Occipital lobe (tissue), 2 donors: Measurements from ENCODE around the gene FAM124A. TPM values are rescaled to one million over a fixed set of nuclear protein-coding genes. Genes with fewer than 3 reads are reported as not detected.
A peak's percentile ranks its signal among the peaks of the same experiment; 100 is the strongest.

Experiments used
- DNase-seq: peaks from one replicate; lab custom pipeline; 2025; lab: John Stamatoyannopoulos, UW
- total RNA-seq: library from RNA; depleted of rRNA; stranded (reverse); fragments of >200 nt; gene quantifications from one replicate; pipeline ENCODE4 v1.2.3, GENCODE V29; 2014

FAM124A gene
- total RNA-seq, 1 donor from 2014 or later: 13.7 TPM

DNA sequence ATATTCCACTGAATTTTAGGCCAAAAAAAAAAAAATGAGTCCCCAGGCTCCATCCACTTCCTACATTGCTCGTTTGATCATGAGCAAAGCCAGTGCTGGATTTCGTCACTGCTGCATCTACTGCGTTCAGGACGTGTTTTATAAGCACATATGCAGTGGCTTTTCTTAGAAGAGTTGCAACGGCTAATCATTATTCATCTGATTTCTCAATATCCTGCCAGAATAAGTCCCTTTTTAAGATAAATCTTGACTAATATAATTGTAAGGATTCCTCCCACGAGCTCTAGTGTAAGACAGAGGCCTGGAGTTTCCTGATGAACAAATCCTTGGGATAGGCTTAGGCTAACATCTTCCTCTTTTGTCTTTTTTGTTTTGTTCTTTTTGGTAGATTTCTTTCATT, 19.5 kb downstream of the FAM124A start:
- DNase-seq: no peak

DNA sequence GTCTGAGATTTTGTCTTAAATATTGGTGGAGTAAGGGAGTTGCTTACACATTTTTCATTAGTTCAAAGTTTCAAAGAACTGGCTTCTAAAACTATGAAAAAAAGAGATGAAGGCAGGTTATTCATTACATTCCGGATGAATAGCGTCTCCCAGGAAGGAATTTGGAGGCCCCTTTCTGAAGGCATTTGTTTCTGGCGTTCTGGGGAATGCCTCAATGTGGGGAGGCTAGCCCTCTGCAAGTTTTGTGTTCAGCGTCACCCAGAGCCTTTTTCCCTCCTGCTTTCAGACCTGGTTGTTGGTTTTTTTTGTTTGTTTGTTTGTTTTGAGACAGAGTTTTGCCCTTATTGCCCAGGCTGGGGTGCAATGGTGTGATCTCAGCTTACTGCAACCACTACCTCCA, 21.0 kb downstream of the FAM124A start:
- no peak for DNase-seq

DNA sequence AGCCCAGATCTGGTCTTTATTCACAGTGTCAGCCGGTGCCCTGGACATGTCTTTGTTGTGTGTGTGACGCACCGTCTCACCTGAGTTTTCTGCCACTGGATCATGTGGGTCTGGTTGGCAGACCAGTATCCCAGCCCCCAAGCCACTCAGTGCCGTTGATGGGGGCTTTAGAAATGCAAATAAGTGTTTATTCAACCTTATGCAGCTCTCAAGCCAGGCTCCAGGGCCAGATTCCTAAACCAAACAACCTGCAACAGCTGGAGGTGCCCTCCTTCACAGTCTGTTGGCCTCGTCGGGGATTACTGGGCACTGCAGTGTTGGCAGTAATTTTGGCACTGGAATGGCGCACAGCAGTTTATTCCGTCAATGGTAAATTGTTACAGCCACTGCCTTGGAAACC, 21.6 kb downstream of the FAM124A start:
- no peak for DNase-seq

DNA sequence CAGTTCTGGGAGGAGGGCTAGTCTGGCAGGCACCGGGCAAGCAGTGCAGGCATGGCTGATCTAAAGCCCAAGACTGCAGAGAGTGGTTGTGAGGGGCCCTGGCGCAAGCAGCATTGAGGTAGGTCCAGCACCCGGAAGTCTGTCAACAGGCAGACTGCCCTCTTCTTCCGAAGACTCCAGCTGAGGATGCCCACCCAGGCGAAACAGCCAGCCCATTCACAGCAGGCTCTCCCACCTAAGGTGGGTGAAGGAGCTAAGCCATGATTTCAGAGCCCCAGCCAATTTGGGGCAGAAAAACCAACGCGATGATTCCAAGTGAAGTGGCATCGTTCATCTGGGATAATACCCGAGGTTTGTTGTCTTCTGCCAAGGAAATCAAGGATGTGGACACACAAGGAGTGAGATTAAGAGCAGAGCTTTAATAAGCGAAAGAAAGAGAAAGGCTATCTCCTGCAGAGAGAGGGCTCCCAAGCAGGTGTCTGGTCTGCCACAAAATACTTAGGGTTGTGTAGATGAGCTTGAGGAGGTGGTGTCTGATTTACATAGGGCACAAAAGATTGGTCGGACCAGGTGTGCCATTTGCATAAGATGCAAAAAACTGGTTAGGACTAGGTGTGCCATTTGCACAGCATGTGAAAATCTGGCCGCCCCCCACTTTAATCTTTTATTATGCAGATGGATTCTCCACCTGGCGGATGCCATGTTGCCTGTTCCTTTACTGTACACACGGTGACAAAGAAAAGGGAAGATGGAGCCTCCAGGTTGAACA, 22.6 kb downstream of the FAM124A start:
- no peak for DNase-seq

DNA sequence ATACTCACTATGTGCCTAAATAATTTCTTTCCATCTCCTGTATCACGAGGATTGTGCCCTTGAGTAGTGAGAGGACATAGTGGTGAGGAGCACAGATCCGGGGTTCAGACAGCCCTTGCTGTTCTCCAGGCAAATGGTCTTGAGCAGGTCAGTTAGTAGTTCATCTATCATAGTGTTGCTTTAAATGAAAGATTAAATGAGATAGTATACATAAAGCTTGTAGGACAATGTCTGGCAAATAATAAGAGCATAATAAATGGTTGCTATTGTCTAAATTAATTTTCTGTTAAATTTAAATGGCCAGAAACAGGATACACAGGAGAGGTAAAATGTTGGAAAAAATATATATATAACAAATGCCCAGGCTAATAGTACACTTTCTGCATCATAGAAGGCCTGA, 23.4 kb downstream of the FAM124A start:
- DNase-seq: no peak

DNA sequence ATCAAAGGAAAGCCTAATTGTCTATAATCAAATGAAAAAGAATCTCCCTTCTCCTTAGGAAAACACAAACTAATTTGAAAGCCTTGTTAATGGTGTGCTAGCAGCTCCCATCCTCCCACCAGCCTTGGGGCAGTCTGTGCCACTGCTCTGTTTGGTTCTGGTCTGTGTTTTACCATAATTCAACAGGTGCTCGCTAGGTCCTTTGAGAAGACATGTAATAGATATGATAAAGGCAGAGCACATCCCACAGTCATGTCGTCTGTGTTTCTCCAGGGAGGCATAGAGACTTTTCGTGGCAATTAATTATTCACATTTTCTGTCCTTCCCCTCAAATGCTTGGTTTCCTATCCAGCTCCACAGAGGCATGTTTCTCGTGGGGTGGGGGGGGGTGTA, 23.8 kb downstream of the FAM124A start:
- DNase-seq: no peak

DNA sequence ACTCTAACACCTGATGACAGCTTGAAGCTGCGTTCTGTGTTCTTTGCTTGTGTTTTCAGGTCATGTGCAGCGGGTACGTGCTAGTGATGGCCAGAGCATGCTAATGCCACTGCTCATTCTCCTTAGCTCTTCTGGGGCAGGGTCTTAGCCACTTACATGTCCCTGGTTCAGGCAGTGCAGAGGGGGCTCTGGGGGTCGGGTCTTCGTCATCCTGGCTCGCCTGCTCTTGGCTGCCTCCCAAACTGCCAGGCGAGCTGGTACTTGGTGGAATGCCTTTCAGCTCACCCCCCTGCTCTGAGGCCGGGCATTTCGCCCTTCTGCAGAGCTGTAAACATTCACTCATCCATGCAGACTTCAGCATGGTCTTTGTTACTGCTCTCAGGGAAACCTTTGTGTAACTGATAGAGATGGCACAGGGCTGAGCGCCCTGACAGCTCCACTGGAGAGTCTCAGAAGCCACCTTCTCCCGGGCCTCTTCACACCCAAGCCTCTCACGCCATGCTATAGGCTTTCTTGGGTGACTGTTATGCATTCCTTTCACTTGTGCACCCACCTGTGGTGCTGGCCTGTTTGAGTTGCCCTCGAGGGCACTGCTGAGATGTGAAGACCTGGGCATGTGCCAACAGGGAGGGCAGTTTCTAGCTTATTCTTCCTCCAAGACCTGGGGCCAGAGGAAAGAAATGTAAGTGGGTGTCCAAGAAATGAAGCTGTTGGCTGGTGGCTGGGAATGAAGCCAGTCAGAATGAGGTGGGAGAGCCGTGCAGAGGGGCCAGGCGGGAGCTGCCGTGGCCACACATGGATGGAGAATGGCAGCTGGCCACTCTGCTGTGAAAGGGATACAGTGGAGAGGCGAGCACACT, 24.4 kb downstream of the FAM124A start:
- peak; percentile 65 for DNase-seq

DNA sequence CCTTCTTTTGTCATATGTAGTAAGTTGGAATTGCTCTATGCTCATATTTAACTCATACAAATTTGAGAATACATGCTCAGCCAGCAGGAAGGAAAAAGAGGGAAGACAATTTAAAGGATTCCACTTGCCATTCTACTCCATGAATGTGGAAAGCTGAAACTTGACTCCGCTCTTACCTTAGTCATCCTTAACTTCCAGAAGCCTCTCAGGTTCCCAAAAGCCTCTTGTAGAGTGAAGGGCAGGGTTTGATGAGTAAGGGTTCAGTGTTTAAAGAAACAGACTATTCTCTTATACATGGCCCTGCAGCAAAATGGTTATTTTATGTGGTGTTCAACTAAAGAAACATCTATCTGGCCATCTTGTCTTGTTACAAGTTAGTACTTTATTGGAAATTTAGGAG, 27.1 kb downstream of the FAM124A start:
- no peak for DNase-seq

DNA sequence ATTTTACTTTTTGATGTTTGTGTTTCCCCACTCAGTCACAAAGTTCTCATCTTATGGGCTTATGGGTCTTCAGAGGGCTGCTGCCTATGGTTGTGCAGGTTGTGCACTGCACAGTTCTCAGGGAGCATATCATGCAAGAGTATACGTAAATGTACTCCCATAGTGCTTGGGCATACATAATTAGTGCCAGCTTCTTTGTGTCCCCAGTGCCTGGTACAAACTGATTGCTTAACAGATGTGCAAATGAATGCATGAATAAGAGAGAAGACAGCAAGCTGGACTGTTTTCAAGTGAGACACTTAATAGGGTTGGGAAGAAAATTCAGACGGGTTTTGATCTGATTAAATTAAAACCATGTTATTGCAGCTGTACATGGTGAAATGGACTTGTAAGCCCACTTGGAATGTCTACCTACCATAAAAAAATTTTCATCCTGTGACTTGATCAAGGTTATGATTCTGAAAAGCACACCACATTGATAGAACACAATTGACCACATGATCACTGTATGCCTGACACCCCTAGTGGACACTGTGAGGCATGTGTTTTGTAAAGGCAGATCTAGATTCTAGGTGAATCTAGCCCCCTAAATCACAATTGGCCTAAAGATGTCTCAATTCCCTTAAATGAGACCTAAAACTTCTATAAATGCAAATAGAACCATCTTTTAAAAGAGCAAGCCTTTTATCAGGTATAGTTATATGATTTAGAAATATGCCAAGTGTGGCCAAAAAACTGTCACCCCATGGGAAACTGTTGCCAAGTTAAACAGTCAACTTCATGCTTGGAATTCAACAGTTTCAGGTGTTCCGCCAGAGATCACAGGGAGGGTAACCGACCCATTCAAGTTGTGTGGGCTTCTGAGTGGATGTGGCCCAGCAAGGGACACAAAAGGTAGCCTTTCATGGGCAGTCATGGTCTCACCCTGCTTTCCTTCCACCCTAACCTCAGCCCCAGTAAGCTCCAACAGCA, 27.9 kb downstream of the FAM124A start:
- no peak for DNase-seq

DNA sequence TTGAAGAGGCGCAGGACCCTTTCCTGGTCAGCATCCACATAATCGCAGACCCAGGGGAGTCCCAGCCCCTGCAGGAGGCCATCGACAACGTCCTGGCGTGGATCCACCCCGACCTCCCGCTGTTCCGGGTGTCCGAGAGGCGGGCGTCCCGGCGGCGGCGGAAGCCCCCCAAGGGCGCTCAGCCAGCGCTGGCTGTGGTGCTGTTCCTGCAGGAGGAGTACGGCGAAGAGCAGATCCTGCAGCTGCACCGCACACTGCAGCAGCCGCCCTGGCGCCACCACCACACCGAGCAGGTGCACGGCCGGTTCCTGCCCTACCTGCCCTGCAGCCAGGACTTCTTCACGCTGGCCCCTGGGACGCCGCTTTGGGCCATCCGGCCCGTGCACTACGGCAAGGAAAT, 29.3 kb downstream of the FAM124A start:
- no peak for DNase-seq

DNA sequence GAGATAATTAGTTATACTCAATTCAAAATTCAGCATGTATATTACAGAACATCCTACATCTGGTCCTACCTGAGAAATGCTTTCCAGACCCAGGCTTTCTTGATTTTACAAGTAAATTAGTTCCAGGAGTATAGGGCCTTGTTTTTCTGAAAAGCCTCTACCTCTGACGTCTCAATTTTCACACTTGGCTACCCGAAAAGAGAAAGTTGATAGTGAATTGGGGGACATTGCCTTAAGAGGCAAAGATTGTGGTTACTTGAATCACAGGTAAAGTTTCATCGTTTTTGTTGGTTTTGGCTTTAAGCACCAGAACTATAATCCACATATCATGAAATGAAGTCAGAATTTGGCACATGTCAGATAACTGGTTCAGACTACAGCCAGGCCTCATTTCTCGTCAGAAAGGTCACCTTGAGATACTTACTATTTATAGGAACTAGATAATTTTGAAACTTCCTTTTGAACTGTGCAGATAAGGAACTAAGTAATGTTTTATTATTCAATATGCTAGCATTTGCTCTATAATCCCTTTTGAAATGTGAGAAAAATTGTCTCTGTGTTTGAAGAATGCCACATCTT, 30.8 kb downstream of the FAM124A start:
- DNase-seq: no peak

DNA sequence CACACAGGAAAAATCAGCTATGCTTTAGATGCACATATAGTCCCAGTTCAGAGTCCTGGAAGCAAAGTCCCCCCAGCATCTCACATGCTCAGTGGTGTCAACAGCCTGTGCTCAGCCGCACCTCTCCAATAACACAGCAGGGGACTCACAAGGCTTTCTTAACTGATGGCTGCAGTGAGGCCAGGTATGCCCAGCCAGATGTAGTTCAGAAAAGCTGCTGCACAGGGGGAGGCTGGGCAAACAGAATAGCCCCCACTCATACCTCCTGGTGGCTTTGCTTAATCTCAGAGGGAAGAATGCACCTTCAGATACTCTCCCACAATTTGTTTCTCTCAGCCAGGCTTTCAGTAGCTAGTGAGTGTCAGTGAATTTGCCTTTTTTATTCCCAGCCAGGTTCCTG, 33.4 kb downstream of the FAM124A start:
- DNase-seq: no peak

DNA sequence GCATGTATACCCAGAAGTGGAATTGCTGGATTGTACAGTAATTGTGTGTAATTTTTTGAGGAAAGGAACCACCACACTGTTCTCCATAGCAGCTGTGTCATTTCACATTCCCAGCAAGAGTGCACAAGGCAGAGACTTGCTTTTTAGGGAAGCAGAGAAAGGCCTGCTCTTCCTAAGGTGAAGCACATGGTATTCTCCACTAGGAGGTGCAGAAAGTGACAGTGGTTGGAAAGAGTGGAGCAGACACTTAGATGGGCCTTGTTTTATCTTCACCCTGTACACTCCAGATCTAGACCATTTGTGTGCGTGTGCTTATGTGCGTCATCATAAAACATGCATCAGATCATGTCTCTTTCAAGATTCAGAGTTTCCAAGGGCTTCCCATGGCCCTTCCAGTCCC, 35.0 kb downstream of the FAM124A start:
- DNase-seq: no peak

DNA sequence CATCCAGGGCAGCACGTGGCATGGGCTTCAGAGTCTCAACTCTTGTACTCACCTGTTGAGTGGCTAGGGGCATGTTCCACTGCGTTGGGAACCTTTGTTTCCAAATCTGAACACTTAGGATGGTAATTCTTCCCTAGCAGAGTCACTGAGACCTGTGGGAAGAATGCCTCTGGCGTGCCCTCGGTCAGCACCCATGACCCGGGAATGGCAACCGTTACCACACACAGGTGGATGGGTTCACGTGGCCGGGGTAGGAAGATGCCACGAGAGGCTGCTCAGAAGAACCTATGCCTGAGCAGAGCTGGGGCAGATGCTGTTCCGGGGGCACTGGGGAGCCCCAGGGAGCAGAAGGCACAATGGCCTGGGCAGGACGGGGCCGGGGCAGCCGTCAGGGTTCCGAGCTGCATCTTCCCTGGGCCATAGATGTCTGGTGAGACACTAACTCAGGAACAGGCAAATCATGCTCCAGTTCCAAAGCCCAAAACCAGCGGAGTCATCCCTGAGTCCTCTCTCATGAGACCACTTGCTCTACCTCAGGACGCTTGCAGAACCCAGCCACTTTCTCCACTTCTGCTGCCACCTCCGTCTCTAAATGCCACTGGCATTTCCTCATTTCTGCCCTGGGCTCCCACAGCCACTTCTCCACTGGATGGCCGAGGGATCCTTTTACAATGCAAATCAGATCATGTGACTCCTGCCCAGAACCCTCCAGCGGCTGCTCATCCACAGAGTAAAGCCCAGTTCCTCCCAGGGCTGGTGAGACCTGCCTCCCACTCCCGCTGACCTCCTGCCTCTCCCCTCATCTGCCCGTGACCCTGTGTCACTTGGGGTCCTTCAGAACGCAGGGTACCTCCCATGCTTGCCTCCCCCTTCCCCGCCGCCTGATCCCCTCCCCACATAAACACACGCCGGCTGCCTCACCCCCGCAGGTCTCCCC, 36.7 kb downstream of the FAM124A start:
- DNase-seq: no peak

DNA sequence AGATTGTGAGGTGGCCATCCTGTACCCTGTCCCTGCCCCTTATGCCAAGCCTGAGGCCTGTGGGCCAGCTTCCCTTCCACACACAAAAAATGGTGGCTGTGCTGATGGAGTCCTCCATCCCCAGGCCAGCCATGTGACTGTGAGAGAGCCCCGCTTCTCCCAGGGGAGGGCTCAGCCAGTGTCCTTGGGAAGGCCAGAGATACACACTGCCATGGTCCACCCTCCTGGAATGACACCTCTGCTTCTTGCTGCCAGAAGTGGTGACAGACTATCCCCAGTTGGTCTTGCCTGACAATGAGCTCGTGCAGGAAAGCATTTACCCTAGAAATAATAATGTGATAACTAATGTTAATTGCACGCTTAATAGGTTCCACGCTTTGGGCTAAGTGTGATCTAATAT, 38.0 kb downstream of the FAM124A start:
- DNase-seq: no peak

DNA sequence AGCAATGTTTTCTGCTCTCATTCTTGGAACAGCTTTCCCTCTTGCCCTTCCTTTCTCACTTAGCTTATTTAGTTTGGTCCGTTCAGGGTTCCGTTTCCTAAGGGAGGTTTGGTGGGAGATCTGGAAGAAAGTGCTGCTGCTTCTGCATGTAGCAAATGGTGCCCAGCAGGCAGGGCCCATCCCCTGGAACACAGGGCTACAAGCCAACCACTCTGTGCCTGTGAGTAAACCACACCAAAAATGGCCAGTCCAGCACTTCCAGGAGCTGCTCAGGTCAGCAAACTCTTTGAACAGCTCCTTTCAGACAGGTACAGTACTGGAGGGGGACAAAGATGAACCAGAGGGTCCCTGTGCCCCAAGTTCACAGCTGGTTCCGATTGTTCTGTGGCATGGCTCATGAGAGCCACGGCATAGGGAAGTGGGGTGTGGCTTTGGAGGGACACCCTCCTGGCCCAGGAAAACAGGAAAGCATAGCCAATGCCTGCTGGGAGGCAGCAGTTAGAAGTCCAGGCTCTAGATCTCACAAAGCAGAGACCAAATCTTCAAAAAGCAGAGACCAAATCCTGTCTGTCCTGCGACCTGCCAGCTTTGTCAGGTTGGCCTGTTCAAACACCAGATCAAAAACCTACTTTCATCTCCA, 39.5 kb downstream of the FAM124A start:
- DNase-seq: no peak

DNA sequence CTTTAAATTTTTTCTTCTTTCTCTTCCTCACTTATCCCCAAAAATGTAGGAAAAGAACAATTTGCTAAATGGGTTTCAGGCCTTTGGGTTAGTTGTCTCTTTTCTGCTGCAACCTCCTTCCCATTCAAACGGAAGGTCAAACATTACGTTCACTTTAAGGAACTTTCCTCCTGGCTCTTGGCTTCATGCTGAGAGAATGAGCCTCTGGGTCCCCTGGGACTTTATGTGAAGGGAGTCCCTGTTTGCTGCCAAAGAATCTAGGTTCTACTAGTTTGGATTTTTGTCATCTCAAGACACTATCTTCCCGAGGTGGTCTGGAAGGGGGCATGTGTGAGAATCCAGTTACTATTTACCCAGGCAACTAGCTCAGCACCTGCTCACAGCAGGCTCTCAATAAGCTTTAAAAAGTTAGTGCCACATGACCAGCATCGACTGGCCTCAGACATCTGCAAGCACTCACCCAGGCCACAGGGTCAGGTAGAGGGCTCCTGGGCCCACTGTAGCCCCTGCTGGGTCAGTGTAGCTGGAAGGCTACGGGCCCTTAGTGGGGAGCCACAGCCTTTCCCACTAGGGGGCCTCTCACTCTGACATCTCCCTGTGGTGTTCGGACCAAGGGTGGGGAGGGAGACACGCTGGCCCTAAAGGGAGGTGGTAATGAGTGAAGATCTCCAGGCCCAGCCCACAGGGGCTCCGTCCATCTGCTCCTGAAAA, 40.5 kb downstream of the FAM124A start:
- DNase-seq: no peak

DNA sequence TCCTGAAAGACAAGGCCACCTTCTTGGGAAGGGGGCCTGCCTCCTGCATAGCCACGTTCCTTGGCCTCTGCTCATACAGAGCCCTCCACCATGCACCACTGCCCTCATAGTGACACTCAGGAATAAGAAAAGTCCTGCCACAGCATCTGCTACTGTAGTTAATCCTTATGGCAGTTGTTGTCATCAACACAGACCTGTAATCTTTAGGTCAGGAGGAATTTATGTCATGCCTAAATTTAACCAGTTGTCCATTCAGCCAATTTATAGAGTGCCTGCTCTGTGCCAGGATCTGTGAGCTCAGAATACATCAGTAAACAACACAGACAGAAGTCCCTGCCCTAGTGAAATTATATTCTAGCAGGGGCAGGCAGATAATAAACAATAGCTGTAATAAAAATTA, 44.4 kb downstream of the FAM124A start:
- no peak for DNase-seq

DNA sequence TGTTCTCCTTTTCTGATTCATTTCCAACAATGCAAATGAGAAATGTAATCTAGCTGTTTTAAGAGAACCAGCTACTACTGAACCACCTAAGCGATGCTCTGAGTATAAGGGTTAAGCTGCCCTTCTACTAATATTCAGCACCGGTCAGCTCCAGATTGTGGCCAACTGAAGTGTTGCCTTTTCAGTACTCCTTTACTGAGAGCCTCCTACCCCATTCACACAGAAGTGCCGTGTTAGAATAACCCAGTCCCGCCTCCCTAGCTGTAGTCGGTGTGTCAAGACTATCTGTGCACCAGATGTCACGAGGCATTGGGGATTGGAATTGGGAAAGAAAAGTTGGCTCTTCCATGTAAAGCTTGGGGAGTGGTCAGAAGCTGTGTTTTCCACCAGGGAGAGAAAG, 45.4 kb downstream of the FAM124A start:
- no peak for DNase-seq
